ENCODE results near the gene AP2M1. TPM values are rescaled to one million over a fixed set of nuclear protein-coding genes. Genes with fewer than 3 reads are reported as not detected.

AP2M1 gene
- total RNA-seq, 1 donor from 2014 or later: 274 TPM

GRCh38 chr3:184135149-184135910 lies 39.3 kb upstream of the AP2M1 start, which contains the start of gene EIF2B5:
Gene EIF2B5, plus strand, starts transcription at chr3:184135358. Its CDS starts 28 bp downstream, at chr3:184135386.
- DNase-seq (ENCODE audit: low read depth): no peak
- peak; percentile 49 for TF ChIP-seq CTCF (conservative IDR thresholded peaks at IDR 0.05; ENCODE audit: low read depth, low read length)
- H3K4me3 ChIP-seq (ENCODE audit: low read depth, low read length): peak within 1 kb of the TSS; percentile 100

GRCh38 chr3:184135911-184136260 lies 38.8 kb upstream of the AP2M1 start:
- TF ChIP-seq CTCF (conservative IDR thresholded peaks at IDR 0.05; ENCODE audit: low read depth, low read length): no peak
- no peak for DNase-seq (ENCODE audit: low read depth)
- H3K4me3 ChIP-seq (ENCODE audit: low read depth, low read length): peak overlapping the region; percentile 100

GRCh38 chr3:184140436-184140835 lies 34.2 kb upstream of the AP2M1 start:
- DNase-seq (ENCODE audit: low read depth): no peak
- no peak overlapping the region for H3K4me3 ChIP-seq (ENCODE audit: low read depth, low read length)
- TF ChIP-seq CTCF (conservative IDR thresholded peaks at IDR 0.05; ENCODE audit: low read depth, low read length): no peak

GRCh38 chr3:184142199-184142598 lies 32.5 kb upstream of the AP2M1 start:
- DNase-seq (ENCODE audit: low read depth): no peak
- H3K4me3 ChIP-seq (ENCODE audit: low read depth, low read length): no peak overlapping the region
- no peak for TF ChIP-seq CTCF (conservative IDR thresholded peaks at IDR 0.05; ENCODE audit: low read depth, low read length)

- no peak for TF ChIP-seq CTCF (conservative IDR thresholded peaks at IDR 0.05; ENCODE audit: low read depth, low read length)
- no peak for DNase-seq (ENCODE audit: low read depth)
- H3K4me3 ChIP-seq (ENCODE audit: low read depth, low read length): no peak overlapping the region
Observed at GRCh38 chr3:184143327-184143726, 31.3 kb upstream of the AP2M1 start.

GRCh38 chr3:184144505-184144904 lies 30.1 kb upstream of the AP2M1 start:
- no peak overlapping the region for H3K4me3 ChIP-seq (ENCODE audit: low read depth, low read length)
- TF ChIP-seq CTCF (conservative IDR thresholded peaks at IDR 0.05; ENCODE audit: low read depth, low read length): no peak
- no peak for DNase-seq (ENCODE audit: low read depth)

- peak; percentile 68 for DNase-seq (ENCODE audit: low read depth)
- TF ChIP-seq CTCF (conservative IDR thresholded peaks at IDR 0.05; ENCODE audit: low read depth, low read length): peak; percentile 82
Observed at GRCh38 chr3:184145111-184145524, 29.5 kb upstream of the AP2M1 start.

More at GRCh38 chr3:184145111-184145524, 29.5 kb upstream of the AP2M1 start:
- H3K4me3 ChIP-seq (ENCODE audit: low read depth, low read length): no peak overlapping the region

Data from epithelial cell of proximal tubule (primary cell).